HEK293 (cell line): Measurements from ENCODE around the gene AQP10.
"Not testable (repeated sequence)": the region's sequence is repeated elsewhere in the genome, so short reads cannot be mapped to it uniquely, and the experiment has no call there.

Source experiments
- CTCF ChIA-PET: fragments of 350-600 bp; formaldehyde crosslinking; extraction: SDS; loops from one replicate; lab custom pipeline; 2021; ENCODE audit warnings: antibody characterized with exemption; lab: Yijun Ruan, JAX
- POLR2A ChIA-PET: fragments of 300-600 bp; formaldehyde crosslinking; extraction: SDS; loops from one replicate; lab custom pipeline; 2020; ENCODE audit warnings: antibody characterized with exemption, inconsistent platforms; lab: Yijun Ruan, JAX
- H3K27ac ChIP-seq: fragments of 200-500 bp; sonication (Bioruptor generic); 2 replicates; pipeline ENCODE4 v1.5.1; 2014; ENCODE audit warnings: low read depth, low read length, control low read depth, inconsistent platforms; ENCODE audit errors: extremely low read depth
- H3K36me3 ChIP-seq, 2 experiments: fragments of 200-500 bp in 1 of 2; sonication (Bioruptor generic) in 1 of 2; 1 replicate in 1 of 2; 2 replicates in 1 of 2; pipeline ENCODE4 v1.5.1; 2014 to 2017; ENCODE audit warnings: inconsistent platforms in 2 of 2, low read length in 2 of 2; ENCODE audit not compliant: control insufficient read depth in 2 of 2, insufficient read depth in 1 of 2
- H3K4me1 ChIP-seq: fragments of 200-500 bp; sonication (Bioruptor generic); 2 replicates; pipeline ENCODE4 v1.5.1; 2014; ENCODE audit warnings: mild to moderate bottlenecking, low read length, inconsistent platforms; ENCODE audit not compliant: control insufficient read depth, insufficient read depth
- H3K4me3 ChIP-seq: 2 replicates; pipeline ENCODE4 v1.5.1; 2011; ENCODE audit warnings: low read depth, mild to moderate bottlenecking, control low read depth, low read length, moderate library complexity
- H3K9me3 ChIP-seq: fragments of 200-500 bp; sonication (Bioruptor generic); 2 replicates; pipeline ENCODE4 v1.5.1; 2014; ENCODE audit warnings: low read depth, low read length, inconsistent platforms; ENCODE audit not compliant: control insufficient read depth, insufficient read depth
- GLI4 ChIP-seq: fragments of 450-650 bp; formaldehyde crosslinking; IDR thresholded peaks from 2 replicates; pipeline ENCODE4 v1.5.1; 2016; ENCODE audit warnings: missing biosample characterization, missing genetic modification characterization
- HOXD13 ChIP-seq: sonication (generic); formaldehyde crosslinking; IDR thresholded peaks from 2 replicates; pipeline ENCODE4 v1.8.0; 2022; ENCODE audit warnings: missing genetic modification reagents, borderline replicate concordance
- KLF16 ChIP-seq: fragments of 450-650 bp; formaldehyde crosslinking; IDR thresholded peaks from 2 replicates; pipeline ENCODE4 v1.5.1; 2017; ENCODE audit warnings: missing biosample characterization, missing genetic modification characterization
- KLF8 ChIP-seq: fragments of 450-650 bp; formaldehyde crosslinking; IDR thresholded peaks from 2 replicates; pipeline ENCODE4 v1.5.1; 2016; ENCODE audit warnings: missing biosample characterization, missing genetic modification characterization
- MEIS1 ChIP-seq: sonication (generic); formaldehyde crosslinking; IDR thresholded peaks from 2 replicates; pipeline ENCODE4 v1.8.1; 2022; ENCODE audit warnings: missing genetic modification reagents, mild to moderate bottlenecking, borderline replicate concordance
- PRDM1 ChIP-seq: fragments of 450-650 bp; formaldehyde crosslinking; IDR thresholded peaks from 2 replicates; pipeline ENCODE4; 2016; ENCODE audit warnings: missing biosample characterization, missing genetic modification characterization
- SCRT1 ChIP-seq: fragments of 450-650 bp; formaldehyde crosslinking; IDR thresholded peaks from 2 replicates; pipeline ENCODE4 v1.5.1; 2016; ENCODE audit warnings: missing biosample characterization, missing genetic modification characterization, borderline replicate concordance
- SCRT2 ChIP-seq: fragments of 450-650 bp; formaldehyde crosslinking; IDR thresholded peaks from 2 replicates; pipeline ENCODE4 v1.5.1; 2016; ENCODE audit warnings: missing biosample characterization, missing genetic modification characterization
- TRIM28 ChIP-seq: IDR thresholded peaks from 2 replicates; pipeline ENCODE4 v1.6.1; 2011; ENCODE audit warnings: low read length, control low read depth, borderline replicate concordance
- ZFP3 ChIP-seq: fragments of 450-650 bp; formaldehyde crosslinking; IDR thresholded peaks from 2 replicates; pipeline ENCODE4 v1.5.1; 2016; ENCODE audit warnings: low read depth, missing biosample characterization, missing genetic modification characterization
- ZFP69B ChIP-seq: fragments of 450-650 bp; formaldehyde crosslinking; IDR thresholded peaks from 2 replicates; pipeline ENCODE4 v1.5.1; 2016; ENCODE audit warnings: missing biosample characterization, missing genetic modification characterization
- ZNF10 ChIP-seq: fragments of 450-650 bp; formaldehyde crosslinking; IDR thresholded peaks from 2 replicates; pipeline ENCODE4 v1.5.1; 2017; ENCODE audit warnings: missing biosample characterization, missing genetic modification characterization
- ZNF169 ChIP-seq: fragments of 450-650 bp; formaldehyde crosslinking; IDR thresholded peaks from 2 replicates; pipeline ENCODE4 v1.5.1; 2016; ENCODE audit warnings: missing biosample characterization, missing genetic modification characterization
- ZNF184 ChIP-seq: fragments of 450-650 bp; IDR thresholded peaks from 2 replicates; pipeline ENCODE4 v1.5.1; 2018; ENCODE audit warnings: missing biosample characterization, mild to moderate bottlenecking, missing genetic modification characterization
- ZNF394 ChIP-seq: fragments of 450-650 bp; formaldehyde crosslinking; IDR thresholded peaks from 2 replicates; pipeline ENCODE4 v1.5.1; 2016; ENCODE audit warnings: missing biosample characterization, missing genetic modification characterization, mild to moderate bottlenecking, moderate library complexity, borderline replicate concordance
- ZNF473 ChIP-seq: fragments of 450-650 bp; formaldehyde crosslinking; IDR thresholded peaks from 2 replicates; pipeline ENCODE4 v1.5.1; 2017; ENCODE audit warnings: missing biosample characterization, missing genetic modification characterization
- ZNF549 ChIP-seq: fragments of 450-650 bp; IDR thresholded peaks from 2 replicates; pipeline ENCODE4 v1.5.1; 2018; ENCODE audit warnings: missing biosample characterization, missing genetic modification characterization, mild to moderate bottlenecking, inconsistent platforms, moderate library complexity
- ZNF558 ChIP-seq: fragments of 450-650 bp; formaldehyde crosslinking; IDR thresholded peaks from 2 replicates; pipeline ENCODE4 v1.5.1; 2016; ENCODE audit warnings: missing biosample characterization, missing genetic modification characterization
- ZNF561 ChIP-seq: fragments of 450-650 bp; IDR thresholded peaks from 2 replicates; pipeline ENCODE4 v1.5.1; 2018; ENCODE audit warnings: missing biosample characterization, missing genetic modification characterization, borderline replicate concordance
- ZNF76 ChIP-seq: fragments of 450-650 bp; formaldehyde crosslinking; IDR thresholded peaks from 2 replicates; pipeline ENCODE4; 2016; ENCODE audit warnings: low read depth, missing biosample characterization, missing genetic modification characterization, borderline replicate concordance
- TF ChIP-seq, protein P1 (sequence below): IDR thresholded peaks from 2 replicates; pipeline ENCODE4 v1.6.1; 2011; ENCODE audit warnings: mild to moderate bottlenecking, low read depth, low read length, borderline replicate concordance
- TF ChIP-seq, protein P2 (sequence below): fragments of 450-650 bp; formaldehyde crosslinking; IDR thresholded peaks from 2 replicates; pipeline ENCODE4 v1.5.1; 2016; ENCODE audit warnings: missing biosample characterization, missing genetic modification characterization

The AQP10 gene

GRCh38 chr1:154360288-154360687, 39.4 kb downstream of the AQP10 start:
- ChIA-PET CTCF (interaction anchor here (1.1 to 1.5 kb wide), 2 partner anchors 14 to 25 kb away, joined by 3 to 5 read pairs; no protein-coding TSS in a partner anchor), POLR2A (no interaction called here)
- TF ChIP-seq ZNF169 (tag by site-specific recombination), result no peak
- no peak for TF ChIP-seq ZNF549
- TF ChIP-seq GLI4 (tag by site-specific recombination), result no peak
- no peak for TF ChIP-seq KLF16 (tag by site-specific recombination)
- TF ChIP-seq KLF8 (tag by site-specific recombination), result no peak
- no peak for TF ChIP-seq ZNF558 (tag by site-specific recombination)
- no peak for TF ChIP-seq ZNF10
- H3K27ac ChIP-seq, result no peak overlapping the region
- H3K4me1 ChIP-seq, result no peaks in the 10 kb centered on the region
- no peaks in the 10 kb centered on the region for H3K36me3 ChIP-seq
- no peaks in the 10 kb centered on the region for H3K9me3 ChIP-seq
- H3K4me3 ChIP-seq, result no peak overlapping the region

GRCh38 chr1:154360881-154361280, 40.0 kb downstream of the AQP10 start:
- CTCF ChIA-PET, result interaction anchor here (0.7 to 1.5 kb wide), 5 partner anchors 13 to 31 kb away, joined by 3 to 6 read pairs (median 4); no protein-coding TSS in a partner anchor
- peak; percentile 33; the same call in 1 of the 2 replicates for TF ChIP-seq TRIM28
- H3K27ac ChIP-seq, H3K36me3 ChIP-seq, POLR2A ChIA-PET, H3K9me3 ChIP-seq, H3K4me1 ChIP-seq, H3K4me3 ChIP-seq: not testable (repeated sequence)

DNA sequence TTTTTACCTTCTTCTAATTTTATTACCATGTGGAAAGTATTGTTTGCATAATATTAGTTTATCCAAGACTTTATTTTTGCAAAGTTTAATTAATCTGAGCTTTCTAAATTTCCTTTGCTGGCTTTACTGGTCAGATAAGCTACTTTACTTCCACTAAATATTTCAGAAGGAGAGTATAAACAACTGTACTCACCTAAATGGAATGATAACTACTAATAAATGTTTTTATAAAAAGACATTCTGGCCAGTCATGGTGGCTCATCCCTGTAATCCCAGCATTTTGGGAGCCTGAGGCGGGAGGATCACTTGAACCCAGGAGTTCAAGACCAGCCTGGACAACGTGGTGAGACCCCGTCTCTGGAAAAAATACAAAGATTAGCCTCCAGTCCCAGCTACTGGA, 40.5 kb downstream of the AQP10 start:
- CTCF ChIA-PET, result interaction anchor here (0.7 to 1.5 kb wide), 7 partner anchors 8 to 38 kb away, joined by 3 to 6 read pairs (median 4); no protein-coding TSS in a partner anchor
- Histone ChIP-seq H3K27ac (no peak overlapping the region), H3K4me3 (no peak overlapping the region), H3K36me3 (no peaks in the 10 kb centered on the region), H3K4me1 (no peaks in the 10 kb centered on the region), H3K9me3 (no peaks in the 10 kb centered on the region)
- TF ChIP-seq, protein P1, sequence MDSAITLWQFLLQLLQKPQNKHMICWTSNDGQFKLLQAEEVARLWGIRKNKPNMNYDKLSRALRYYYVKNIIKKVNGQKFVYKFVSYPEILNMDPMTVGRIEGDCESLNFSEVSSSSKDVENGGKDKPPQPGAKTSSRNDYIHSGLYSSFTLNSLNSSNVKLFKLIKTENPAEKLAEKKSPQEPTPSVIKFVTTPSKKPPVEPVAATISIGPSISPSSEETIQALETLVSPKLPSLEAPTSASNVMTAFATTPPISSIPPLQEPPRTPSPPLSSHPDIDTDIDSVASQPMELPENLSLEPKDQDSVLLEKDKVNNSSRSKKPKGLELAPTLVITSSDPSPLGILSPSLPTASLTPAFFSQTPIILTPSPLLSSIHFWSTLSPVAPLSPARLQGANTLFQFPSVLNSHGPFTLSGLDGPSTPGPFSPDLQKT, result no peak
- TF ChIP-seq SCRT2, result no peak
- POLR2A ChIA-PET, result no interaction called here

GRCh38 chr1:154371436-154371835, 50.5 kb downstream of the AQP10 start:
- TF ChIP-seq ZNF473 (tag by site-specific recombination) (no peak), ZNF558 (tag by site-specific recombination) (no peak), ZNF169 (tag by site-specific recombination) (no peak), PRDM1 (tag by site-specific recombination) (no peak), MEIS1 (CRISPR knock-in tag) (no peak), ZNF394 (tag by site-specific recombination) (no peak), ZFP3 (tag by site-specific recombination) (no peak), SCRT1 (tag by site-specific recombination) (no peak), ZNF76 (no peak), HOXD13 (CRISPR knock-in tag) (no peak), ZNF561 (no peak), ZFP69B (tag by site-specific recombination) (no peak), ZNF184 (tag by site-specific recombination) (no peak)
- TF ChIP-seq, protein P2, sequence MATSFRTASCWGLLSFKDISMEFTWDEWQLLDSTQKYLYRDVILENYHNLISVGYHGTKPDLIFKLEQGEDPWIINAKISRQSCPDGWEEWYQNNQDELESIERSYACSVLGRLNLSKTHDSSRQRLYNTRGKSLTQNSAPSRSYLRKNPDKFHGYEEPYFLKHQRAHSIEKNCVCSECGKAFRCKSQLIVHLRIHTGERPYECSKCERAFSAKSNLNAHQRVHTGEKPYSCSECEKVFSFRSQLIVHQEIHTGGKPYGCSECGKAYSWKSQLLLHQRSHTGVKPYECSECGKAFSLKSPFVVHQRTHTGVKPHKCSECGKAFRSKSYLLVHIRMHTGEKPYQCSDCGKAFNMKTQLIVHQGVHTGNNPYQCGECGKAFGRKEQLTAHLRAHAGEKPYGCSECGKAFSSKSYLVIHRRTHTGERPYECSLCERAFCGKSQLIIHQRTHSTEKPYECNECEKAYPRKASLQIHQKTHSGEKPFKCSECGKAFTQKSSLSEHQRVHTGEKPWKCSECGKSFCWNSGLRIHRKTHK, result no peak
- Histone ChIP-seq H3K4me3 (no peak overlapping the region), H3K9me3 (no peaks in the 10 kb centered on the region), H3K4me1 (no peaks in the 10 kb centered on the region), H3K36me3 (no peaks in the 10 kb centered on the region), H3K27ac (no peak overlapping the region)
- ChIA-PET POLR2A (no interaction called here), CTCF (interaction anchor here (0.7 to 1.8 kb wide), 3 partner anchors 18 to 74 kb away, joined by 3 to 4 read pairs (median 3); no protein-coding TSS in a partner anchor)
